ENCODE measurements around the gene HIP1R. TPM values are rescaled to one million over a fixed set of nuclear protein-coding genes. Genes with fewer than 3 reads are reported as not detected.

The HIP1R gene, protein sequence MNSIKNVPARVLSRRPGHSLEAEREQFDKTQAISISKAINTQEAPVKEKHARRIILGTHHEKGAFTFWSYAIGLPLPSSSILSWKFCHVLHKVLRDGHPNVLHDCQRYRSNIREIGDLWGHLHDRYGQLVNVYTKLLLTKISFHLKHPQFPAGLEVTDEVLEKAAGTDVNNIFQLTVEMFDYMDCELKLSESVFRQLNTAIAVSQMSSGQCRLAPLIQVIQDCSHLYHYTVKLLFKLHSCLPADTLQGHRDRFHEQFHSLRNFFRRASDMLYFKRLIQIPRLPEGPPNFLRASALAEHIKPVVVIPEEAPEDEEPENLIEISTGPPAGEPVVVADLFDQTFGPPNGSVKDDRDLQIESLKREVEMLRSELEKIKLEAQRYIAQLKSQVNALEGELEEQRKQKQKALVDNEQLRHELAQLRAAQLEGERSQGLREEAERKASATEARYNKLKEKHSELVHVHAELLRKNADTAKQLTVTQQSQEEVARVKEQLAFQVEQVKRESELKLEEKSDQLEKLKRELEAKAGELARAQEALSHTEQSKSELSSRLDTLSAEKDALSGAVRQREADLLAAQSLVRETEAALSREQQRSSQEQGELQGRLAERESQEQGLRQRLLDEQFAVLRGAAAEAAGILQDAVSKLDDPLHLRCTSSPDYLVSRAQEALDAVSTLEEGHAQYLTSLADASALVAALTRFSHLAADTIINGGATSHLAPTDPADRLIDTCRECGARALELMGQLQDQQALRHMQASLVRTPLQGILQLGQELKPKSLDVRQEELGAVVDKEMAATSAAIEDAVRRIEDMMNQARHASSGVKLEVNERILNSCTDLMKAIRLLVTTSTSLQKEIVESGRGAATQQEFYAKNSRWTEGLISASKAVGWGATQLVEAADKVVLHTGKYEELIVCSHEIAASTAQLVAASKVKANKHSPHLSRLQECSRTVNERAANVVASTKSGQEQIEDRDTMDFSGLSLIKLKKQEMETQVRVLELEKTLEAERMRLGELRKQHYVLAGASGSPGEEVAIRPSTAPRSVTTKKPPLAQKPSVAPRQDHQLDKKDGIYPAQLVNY
- total RNA-seq = 18.3 and 36.6 TPM in 2 replicates

DNA sequence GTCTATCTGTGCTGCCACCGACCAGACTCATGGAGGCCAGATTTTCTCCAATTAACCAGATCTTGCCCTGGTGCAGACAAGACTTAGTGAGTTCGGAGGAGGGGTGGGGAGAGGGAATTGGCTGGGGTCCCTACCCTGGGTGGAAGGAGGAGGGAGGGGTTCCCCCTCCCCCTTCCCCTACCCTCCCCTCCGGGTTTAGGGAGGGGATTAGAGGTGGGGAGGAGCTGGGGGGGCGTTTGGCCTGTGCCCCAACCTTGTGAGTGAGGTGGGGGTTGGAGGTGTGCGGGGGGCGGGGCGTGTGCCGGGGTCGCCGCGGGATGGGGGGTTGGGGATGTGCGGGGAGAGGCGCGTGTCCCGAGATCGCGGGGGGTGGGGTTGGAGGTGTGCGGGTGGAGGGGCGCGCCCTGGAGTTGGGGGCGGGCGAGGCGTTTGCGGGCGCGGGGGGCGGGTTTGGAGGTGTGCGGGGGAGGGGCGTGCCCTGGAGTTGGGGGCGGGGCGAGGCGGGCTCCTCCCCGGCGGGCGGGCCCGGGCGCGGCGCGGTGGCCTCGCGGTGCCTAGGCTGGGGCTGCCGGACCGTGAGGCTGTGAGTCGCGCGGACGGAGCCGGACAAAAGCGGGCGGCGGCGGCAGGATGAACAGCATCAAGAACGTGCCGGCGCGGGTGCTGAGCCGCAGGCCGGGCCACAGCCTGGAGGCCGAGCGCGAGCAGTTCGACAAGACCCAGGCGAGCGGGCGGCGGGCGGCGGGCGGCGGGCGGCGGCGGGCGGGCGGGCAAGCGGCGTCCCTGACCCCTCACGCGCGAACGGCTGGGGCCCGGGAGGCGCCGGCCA lies at the start of gene HIP1R:
Gene HIP1R, plus strand, starts transcription at position 537 of the 829 bp plus-strand sequence. Its CDS starts 94 bp downstream, at position 631.

DNA sequence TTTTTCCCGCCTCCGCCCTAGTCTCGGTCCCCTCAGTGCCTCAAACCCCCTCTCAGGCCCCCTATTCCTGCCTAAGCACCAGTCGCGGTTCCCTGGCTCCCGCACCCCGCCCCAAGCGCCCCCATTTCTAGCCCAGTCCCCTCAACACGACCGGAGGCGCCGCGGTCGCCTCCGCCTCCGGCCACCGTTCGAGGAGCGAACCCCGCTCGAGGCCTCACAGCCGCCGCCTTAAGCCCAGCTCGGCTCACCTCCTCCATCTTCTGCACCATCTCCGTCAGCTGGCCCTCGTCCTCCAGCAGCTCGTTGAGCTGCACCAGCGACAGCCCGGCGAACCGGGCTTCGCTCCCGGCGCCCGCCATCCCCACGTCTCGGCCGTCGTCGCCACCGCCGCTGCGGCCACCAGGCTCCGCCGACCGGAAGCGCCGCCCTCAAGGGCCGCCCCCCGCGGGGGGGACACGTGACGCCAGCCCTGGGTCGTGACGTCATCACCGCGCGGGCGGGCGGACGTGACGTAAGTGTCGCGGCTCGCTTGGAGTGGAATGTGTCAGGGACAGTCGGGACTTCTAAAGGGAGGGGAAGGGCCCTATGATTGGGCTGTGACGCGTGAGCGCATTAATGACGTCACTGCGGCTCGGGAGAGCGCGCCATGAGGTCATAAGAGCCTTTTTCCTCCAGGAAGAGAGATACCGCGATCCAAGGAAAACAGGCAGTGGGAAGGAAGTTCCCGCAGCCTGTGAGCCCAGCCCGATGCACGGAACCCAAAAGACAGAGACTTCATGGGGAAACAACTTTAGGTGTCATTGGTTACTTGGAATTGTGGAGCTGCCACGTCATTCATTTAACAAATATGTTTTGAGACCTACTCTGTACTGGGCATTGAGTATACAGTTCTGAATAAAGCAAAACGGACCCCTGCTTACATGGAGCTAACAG lies 60.7 kb downstream of the HIP1R start, which contains the start of gene VPS37B:
Gene VPS37B, minus strand, starts transcription at position 421 of the 933 bp plus-strand sequence. Its CDS starts 62 bp downstream, at position 359.

Other genes with a start within 250 kb of the HIP1R start
- not detected in 2 replicates for gene HCAR2, start 132.1 kb upstream of the HIP1R start, total RNA-seq
- not detected in 2 replicates for gene HCAR3, start 118.6 kb upstream of the HIP1R start, total RNA-seq
- 3.2 and 3.4 TPM in 2 replicates for gene HCAR1, start 104.6 kb upstream of the HIP1R start, total RNA-seq
- 28.8 and 42.5 TPM in 2 replicates for gene DENR, start 82.6 kb upstream of the HIP1R start, total RNA-seq
- gene CCDC62, start 60.9 kb upstream of the HIP1R start, total RNA-seq = under 0.01 TPM in 1 of 2 replicates, not detected in the other
- gene VPS37B, start 60.7 kb downstream of the HIP1R start, total RNA-seq = 13.5 and 23.0 TPM in 2 replicates
- 8.3 and 8.6 TPM in 2 replicates for gene ABCB9, start 131.0 kb downstream of the HIP1R start, total RNA-seq
- 33.0 and 34.9 TPM in 2 replicates for gene OGFOD2, start 139.8 kb downstream of the HIP1R start, total RNA-seq
- 280 and 297 TPM in 2 replicates for gene ARL6IP4, start 145.2 kb downstream of the HIP1R start, total RNA-seq